NCI-H510A (cell line): ENCODE data around the gene PTCD2.
"Not testable (repeated sequence)": the region's sequence is repeated elsewhere in the genome, so short reads cannot be mapped to it uniquely, and the experiment has no call there.

Source experiments
- DNase-seq: peaks from one replicate; lab custom pipeline; 2025; lab: John Stamatoyannopoulos, UW

Gene PTCD2

GRCh38 chr5:72298136-72298535 is 22.0 kb upstream of the PTCD2 start:
- not testable (repeated sequence) for DNase-seq

DNA sequence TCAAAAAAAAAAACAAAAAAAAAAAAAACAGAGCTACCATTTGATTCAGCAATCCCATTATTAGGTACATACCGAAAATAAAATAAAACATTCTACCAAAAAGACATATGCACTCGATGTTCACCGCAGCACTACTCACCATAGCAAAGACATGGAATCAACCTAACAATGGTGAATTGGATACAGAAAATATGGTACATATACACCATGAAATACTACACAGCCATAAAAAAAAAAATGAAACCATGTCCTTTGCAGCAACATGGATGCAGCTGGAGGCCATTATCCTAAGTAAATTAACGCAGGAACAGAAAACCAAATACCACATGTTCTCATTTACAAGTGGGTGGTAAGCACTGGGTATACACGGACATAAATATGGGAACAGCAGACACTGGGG is 21.5 kb upstream of the PTCD2 start:
- DNase-seq, result no peak

DNA sequence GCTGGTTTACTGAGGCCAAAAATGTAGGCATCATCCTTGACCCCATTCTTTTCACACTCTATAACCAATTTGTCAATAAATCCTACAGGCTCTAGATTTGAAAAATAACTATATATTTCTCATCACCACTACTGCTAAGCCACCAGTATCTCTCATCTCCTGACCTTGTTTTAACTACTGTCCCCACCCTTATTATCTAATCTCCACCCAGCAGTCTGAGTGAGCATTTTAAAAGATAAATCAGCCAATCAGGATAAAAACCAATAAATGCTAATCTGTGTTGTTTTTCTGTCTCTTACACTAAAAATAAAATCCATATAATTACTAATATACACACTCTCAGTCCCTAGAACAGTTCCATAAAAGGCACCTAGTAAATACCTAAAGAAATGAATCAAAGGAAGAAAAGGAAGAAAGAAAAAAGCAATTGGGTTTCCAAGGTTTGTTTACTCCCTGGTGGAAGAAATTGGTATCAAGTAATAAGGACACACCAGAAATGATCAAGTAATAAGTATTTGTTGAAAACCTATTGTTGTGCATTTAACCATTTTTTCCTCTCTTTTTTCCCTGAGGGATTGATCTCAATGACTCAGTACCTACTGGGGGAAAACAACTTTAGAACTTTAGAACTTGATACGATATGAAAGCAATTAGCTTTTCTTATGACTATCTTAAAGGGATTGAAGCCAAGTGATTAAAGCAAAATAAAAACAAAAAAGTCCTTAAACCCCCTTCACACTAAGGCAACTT is 19.4 kb upstream of the PTCD2 start:
- DNase-seq, result no peak

- no peak for DNase-seq
These were observed 18.6 kb upstream of the PTCD2 start for GRCh38 chr5:72301557-72301956.

- no peak for DNase-seq
These were observed 18.0 kb upstream of the PTCD2 start for GRCh38 chr5:72302171-72302570.

- no peak for DNase-seq
These were observed 14.7 kb upstream of the PTCD2 start for GRCh38 chr5:72305194-72306142.

- no peak for DNase-seq
These were observed 12.6 kb upstream of the PTCD2 start for GRCh38 chr5:72307573-72307967.

- DNase-seq, result peak; percentile 89
These were observed 12.0 kb upstream of the PTCD2 start for GRCh38 chr5:72307968-72308852.

DNA sequence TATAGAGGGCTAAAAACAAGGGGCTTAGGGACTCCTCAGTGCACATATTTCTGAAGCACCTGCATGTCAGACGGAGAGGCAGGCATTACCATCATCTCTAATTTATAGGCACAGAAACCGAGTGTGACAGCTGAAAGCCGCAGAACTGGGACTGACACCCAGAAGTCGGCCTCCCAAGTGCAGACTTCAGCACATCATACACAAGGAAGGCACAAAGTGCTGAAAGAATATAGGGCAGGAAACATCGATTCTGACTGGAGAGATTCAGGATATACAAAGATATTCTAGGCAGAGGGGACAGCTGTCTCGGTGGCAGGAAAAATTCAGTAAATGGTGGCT is 11.4 kb upstream of the PTCD2 start:
- no peak for DNase-seq

GRCh38 chr5:72313141-72313540 is 7.0 kb upstream of the PTCD2 start:
- DNase-seq, result no peak

DNA sequence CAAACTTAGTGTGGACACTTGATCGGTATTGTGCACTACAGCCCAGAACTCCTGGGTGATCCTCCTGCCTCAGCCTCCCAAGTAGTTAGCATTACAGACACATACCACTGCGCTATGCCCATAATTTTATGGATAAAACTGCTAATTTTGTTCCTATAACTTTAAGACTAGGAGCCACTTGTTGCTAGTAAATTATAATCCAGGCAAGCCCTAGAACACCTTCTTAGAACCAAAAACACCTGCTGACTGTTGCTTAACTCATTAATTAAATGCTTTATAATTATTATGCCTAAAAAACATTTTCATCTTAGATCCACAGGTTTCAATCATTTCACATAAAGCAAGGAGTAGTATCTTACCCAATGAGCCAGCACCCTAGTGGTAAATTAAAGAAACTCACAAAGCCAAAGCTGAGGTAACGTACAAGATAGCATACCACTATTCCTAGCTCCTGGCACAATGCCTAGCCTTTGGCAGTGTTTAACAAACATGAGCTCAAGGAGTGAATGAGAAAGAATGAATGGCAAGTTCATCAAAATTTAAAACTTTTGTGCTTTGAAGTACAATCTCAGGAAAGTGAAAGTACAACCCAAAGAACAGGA is 5.5 kb upstream of the PTCD2 start:
- peak; percentile 0 for DNase-seq

DNA sequence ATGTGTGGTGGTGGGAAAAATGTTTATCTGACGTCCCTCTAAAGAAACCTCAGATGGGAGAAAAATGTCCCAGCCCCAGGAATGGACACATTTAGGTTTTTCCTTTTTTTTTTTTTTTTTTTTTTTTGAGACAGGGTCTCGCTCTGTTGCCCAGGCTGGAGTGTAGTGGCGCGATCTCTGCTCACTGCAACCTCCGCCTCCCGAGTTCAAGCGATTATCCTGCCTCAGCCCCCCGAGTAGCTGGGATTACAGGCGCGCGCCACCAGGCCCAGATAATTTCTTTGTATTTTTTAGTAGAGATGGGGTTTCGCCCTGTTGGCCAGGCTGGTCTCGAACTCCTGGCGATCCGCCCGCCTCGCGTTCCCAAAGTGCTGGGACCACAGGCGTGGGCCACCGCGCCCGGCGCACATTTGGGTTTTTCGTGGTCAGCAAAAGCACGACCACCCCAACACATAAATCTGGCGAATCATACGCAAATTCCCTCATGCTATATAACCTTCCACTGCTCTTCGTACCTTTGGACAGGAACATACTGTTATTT is 668 bp upstream of the PTCD2 start:
- DNase-seq, result not testable (repeated sequence)

DNA sequence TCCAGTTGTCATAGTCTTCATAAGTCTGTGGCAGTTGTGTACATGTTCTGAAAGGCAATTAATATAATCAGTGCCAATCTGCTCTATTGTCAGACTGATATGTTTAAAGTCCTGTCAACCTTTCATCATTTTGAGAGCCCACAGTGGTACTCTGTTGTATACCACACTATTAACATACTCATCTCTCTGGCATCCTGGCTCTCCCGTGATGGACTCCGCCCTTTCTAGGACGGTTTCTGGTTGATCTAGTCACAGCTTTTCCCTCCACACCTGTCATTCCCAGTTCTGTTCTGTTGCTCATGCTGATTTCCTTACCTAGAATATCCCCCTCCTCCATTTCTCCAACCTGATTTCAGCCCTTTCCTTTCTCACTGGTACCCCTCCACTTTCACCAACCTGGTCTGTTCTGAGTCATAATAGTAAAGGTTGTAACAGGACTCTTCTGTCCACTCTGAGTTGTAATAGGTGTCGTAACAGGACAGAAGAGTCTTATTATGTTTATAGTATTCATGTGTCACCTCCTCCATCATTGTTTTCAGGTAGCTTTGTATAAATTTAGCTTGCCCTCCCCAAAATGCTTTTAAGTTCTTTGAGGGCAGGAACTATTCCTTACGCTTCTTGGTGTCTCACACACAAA is 4.1 kb downstream of the PTCD2 start:
- no peak for DNase-seq

GRCh38 chr5:72325566-72326305 is 5.6 kb downstream of the PTCD2 start:
- no peak for DNase-seq

DNA sequence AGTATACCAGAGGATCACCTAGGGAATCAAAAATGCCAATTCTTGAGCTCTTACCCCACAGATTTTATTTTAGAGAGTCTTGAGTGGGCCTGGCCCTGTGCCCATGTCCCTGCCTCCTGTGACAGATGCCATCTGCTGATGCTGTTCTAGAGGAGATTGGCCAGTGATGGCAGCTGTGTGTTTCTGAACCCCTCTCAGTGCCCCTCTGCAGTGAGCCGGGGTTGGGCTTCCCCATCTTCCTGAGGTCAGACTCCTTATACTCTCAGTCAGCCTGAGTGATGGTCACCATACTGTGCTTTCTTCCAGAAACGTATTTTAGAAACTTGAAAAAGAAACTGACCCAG is 6.1 kb downstream of the PTCD2 start:
- no peak for DNase-seq

DNA sequence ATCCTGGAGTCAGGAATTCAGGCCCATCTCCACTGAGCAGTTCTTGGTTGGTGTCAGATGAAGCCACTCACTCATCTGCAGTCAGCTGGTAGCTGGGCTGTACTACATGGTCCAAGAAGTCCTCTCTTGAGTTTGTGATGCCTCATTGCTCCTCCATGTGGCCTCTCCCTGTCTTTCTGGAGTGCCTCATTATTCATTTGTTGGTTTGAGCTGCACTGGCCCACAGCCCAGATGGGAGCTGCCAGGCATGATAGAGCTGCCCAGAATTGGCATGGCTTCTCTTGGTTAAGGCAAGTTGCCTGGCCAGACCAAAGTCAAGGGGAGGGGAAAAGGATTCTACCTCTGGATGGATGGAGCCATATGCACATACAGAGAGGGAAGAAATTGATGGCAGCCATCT is 8.0 kb downstream of the PTCD2 start:
- DNase-seq, result peak; percentile 44

GRCh38 chr5:72330712-72331111 is 10.5 kb downstream of the PTCD2 start:
- DNase-seq, result no peak

- DNase-seq, result no peak
These were observed 17.0 kb downstream of the PTCD2 start for GRCh38 chr5:72337159-72337558.

GRCh38 chr5:72338689-72339209 is 18.6 kb downstream of the PTCD2 start:
- DNase-seq, result no peak

- DNase-seq, result no peak
These were observed 26.2 kb downstream of the PTCD2 start for GRCh38 chr5:72346398-72346797.
